Testis (tissue), 2 donors: ENCODE results near the gene ARMS2.

Experiments used
- POLR2A ChIP-seq: fragments of 450-650 bp; IDR thresholded peaks from one replicate; pipeline ENCODE4 v1.6.1; 2017; ENCODE audit warnings: antibody characterized with exemption, mild to moderate bottlenecking, moderate library complexity
- TF ChIP-seq, protein P1 (sequence below), 3 experiments: fragments of 450-650 bp in 2 of 3; fragments of 200-600 bp in 1 of 3; sonication (generic) in 1 of 3; IDR thresholded peaks; one replicate each; pipeline ENCODE4 v1.5.1; 2016 to 2019; ENCODE audit warnings: antibody characterized with exemption in 3 of 3, mild to moderate bottlenecking in 2 of 3, moderate library complexity in 1 of 3

DNA sequence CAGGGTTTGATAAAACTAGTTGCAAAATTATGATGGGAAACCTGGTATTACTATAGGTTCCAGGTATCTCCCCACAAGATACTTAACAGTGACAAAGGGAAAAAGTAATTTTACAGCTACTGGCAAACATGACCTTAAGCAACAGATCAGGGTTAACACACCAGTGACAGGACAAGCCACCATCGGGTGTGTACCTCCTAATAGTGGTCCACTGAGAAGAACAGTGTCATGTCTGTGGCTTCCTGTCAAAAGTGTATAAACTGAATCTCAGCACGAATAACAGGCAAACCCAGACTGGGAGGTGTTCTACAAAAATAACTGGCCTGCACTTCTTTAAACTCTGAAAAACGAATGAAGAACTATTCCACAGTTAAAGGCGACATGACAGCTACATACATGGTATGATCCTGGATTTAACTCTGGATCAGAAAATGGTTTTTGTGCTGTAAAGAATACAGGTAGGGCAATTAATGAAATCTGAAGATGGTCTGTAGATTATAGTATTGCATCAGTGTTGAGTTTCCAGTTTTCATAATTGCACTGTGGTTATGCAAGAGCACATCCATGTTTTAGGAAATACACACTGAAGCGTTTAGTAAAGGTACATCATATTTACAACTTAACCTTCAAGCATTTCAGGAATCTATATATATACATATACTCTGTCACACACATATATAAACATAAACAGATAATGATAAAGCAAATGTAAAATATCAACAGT, 32.0 kb upstream of the ARMS2 start:
- no peak for TF ChIP-seq POLR2A
- TF ChIP-seq, protein P1, sequence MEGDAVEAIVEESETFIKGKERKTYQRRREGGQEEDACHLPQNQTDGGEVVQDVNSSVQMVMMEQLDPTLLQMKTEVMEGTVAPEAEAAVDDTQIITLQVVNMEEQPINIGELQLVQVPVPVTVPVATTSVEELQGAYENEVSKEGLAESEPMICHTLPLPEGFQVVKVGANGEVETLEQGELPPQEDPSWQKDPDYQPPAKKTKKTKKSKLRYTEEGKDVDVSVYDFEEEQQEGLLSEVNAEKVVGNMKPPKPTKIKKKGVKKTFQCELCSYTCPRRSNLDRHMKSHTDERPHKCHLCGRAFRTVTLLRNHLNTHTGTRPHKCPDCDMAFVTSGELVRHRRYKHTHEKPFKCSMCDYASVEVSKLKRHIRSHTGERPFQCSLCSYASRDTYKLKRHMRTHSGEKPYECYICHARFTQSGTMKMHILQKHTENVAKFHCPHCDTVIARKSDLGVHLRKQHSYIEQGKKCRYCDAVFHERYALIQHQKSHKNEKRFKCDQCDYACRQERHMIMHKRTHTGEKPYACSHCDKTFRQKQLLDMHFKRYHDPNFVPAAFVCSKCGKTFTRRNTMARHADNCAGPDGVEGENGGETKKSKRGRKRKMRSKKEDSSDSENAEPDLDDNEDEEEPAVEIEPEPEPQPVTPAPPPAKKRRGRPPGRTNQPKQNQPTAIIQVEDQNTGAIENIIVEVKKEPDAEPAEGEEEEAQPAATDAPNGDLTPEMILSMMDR (IDR thresholded peaks at IDR 0.05): no peak
